Kidney epithelial cell (primary cell): ENCODE results near the gene TLE3. TPM values are rescaled to one million over a fixed set of nuclear protein-coding genes. Genes with fewer than 3 reads are reported as not detected.

Experiments
- DNase-seq: peaks from one replicate; pipeline ENCODE4 v3.0.0-alpha.2; 2010; ENCODE audit warnings: low read depth
- H3K27me3 ChIP-seq: 2 replicates; pipeline ENCODE4 v1.6.0; 2011; ENCODE audit warnings: low read length; ENCODE audit not compliant: control insufficient read depth, insufficient read depth
- H3K36me3 ChIP-seq: 2 replicates; pipeline ENCODE4 v1.5.1; 2011; ENCODE audit warnings: low read length; ENCODE audit not compliant: control insufficient read depth, insufficient read depth
- H3K4me3 ChIP-seq: 2 replicates; pipeline ENCODE4 v1.5.1; 2011; ENCODE audit warnings: low read depth, mild to moderate bottlenecking, control low read depth, low read length
- total RNA-seq: library from RNA; depleted of rRNA; stranded (reverse); fragments of >200 nt; gene quantifications from 2 replicates; pipeline ENCODE4 v1.2.3, GENCODE V29; 2015
- TF ChIP-seq, protein P1 (sequence below): IDR thresholded peaks from 2 replicates; pipeline ENCODE4 v1.5.1; 2011; ENCODE audit warnings: mild to moderate bottlenecking, moderate library complexity, low read length, control low read depth, inconsistent platforms; ENCODE audit not compliant: insufficient read depth, poor library complexity, severe bottlenecking

Gene TLE3
- total RNA-seq, 1 donor from 2014 or later: 67.5 TPM

DNA sequence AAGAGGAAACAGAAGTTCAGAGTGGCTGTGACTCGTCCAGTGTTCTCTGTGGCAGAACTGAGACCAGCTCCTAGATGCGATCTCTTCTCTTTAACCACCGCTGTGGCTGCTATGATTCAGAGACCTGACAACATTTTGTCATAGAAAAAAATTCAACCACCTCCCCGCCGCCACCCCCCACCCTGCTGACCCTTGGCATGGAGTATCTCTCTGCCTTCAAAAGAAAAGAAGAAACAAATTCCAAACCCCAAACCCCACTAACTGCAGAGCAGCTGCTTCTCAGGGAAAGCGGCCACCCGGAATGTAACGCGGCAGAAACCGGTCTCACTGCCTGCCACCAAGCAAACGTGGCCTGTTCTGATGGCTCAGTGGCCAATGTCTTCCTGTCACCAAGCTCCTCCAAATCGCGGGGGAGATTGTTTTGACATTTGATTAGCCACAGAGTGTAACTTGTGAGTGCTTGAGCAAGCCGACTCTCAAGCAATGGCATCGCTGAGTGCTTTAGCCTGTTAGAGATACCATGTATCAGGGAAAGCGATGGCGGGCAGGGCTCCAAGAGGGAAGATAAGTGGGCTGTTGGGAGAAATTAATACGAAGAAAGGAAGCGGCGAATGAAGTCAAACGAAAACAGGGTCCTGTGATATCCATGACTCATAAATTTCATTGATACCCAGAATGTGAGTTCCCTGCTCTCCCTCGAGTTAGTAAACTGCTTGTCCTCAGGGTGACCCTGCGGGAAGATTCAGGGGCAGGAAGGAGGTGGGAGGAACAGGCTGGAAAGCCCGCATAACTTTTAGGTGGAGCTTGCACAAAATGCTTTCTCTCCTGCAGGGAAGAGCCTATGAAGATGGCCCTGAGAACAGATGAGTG is 44.8 kb upstream of the TLE3 start:
- Histone ChIP-seq H3K4me3 (no peak overlapping the region), H3K36me3 (no peaks in the 10 kb centered on the region), H3K27me3 (peaks cover 3% of the 10 kb centered on the region)
- DNase-seq: no peak
- TF ChIP-seq, protein P1, sequence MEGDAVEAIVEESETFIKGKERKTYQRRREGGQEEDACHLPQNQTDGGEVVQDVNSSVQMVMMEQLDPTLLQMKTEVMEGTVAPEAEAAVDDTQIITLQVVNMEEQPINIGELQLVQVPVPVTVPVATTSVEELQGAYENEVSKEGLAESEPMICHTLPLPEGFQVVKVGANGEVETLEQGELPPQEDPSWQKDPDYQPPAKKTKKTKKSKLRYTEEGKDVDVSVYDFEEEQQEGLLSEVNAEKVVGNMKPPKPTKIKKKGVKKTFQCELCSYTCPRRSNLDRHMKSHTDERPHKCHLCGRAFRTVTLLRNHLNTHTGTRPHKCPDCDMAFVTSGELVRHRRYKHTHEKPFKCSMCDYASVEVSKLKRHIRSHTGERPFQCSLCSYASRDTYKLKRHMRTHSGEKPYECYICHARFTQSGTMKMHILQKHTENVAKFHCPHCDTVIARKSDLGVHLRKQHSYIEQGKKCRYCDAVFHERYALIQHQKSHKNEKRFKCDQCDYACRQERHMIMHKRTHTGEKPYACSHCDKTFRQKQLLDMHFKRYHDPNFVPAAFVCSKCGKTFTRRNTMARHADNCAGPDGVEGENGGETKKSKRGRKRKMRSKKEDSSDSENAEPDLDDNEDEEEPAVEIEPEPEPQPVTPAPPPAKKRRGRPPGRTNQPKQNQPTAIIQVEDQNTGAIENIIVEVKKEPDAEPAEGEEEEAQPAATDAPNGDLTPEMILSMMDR: no peak

- TF ChIP-seq, protein P1: no peak
- Histone ChIP-seq H3K4me3 (no peak overlapping the region), H3K27me3 (peaks cover 3% of the 10 kb centered on the region), H3K36me3 (no peaks in the 10 kb centered on the region)
- no peak for DNase-seq
These were observed 44.3 kb upstream of the TLE3 start for GRCh38 chr15:70142072-70142321.

DNA sequence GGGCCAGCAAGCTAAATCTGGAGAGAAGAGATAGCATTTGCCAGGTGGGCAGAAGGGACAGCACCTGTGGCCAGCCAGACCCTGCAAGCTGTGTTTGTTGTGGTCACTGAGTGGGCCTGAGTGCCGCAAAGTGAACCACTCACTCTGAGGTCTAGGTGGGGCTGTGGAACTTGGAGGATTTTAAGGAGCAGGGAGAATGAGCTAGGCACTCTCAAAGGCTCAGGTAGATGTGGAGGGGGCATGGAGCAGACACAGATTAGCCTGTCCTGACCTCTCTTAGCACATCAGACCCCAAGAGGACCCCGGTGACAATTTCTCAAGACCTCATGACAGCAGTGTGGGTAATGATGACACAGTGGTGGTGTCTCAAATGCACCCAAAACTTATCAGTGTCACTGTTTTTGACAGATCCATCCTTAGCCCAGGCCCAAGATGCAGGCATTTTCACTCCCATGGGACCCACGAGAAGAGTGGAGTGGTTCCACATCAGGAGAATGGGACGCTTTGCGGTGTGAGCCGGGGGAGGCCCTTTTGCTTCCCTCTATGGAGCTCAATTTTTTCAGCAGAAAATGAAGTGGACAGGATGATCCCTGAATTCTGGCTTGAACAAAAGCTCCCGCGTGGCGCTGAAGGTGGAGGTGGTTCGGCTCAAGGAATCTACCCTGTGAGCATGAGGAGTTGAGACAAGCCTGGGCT is 43.8 kb upstream of the TLE3 start:
- H3K36me3 ChIP-seq: no peaks in the 10 kb centered on the region
- no peak for DNase-seq
- TF ChIP-seq, protein P1: no peak
- H3K27me3 ChIP-seq: peaks cover 3% of the 10 kb centered on the region
- no peak overlapping the region for H3K4me3 ChIP-seq

- H3K4me3 ChIP-seq: no peak overlapping the region
- H3K27me3 ChIP-seq: peaks cover 3% of the 10 kb centered on the region
- H3K36me3 ChIP-seq: no peaks in the 10 kb centered on the region
- TF ChIP-seq, protein P1: no peak
- no peak for DNase-seq
These were observed 43.0 kb upstream of the TLE3 start for GRCh38 chr15:70140543-70141375.

GRCh38 chr15:70140025-70140542 is 42.4 kb upstream of the TLE3 start:
- Histone ChIP-seq H3K27me3 (peaks cover 3% of the 10 kb centered on the region), H3K4me3 (no peak overlapping the region), H3K36me3 (no peaks in the 10 kb centered on the region)
- TF ChIP-seq, protein P1: no peak
- no peak for DNase-seq
